IPS-18c (cell line): ENCODE measurements around the gene GPR148.
A peak's percentile ranks its signal among the peaks of the same experiment; 100 is the strongest.

Experiments
- H3K4me3 ChIP-seq: 2 replicates; pipeline ENCODE4 v1.7.0; 2013; ENCODE audit warnings: low read depth, mild to moderate bottlenecking, low read length, moderate library complexity; ENCODE audit not compliant: insufficient read depth
- H3K9me3 ChIP-seq: one replicate; pipeline ENCODE4 v1.6.1; 2013; ENCODE audit warnings: mild to moderate bottlenecking, low read length, moderate library complexity; ENCODE audit not compliant: control insufficient read depth, insufficient read depth

GPR148 gene

DNA sequence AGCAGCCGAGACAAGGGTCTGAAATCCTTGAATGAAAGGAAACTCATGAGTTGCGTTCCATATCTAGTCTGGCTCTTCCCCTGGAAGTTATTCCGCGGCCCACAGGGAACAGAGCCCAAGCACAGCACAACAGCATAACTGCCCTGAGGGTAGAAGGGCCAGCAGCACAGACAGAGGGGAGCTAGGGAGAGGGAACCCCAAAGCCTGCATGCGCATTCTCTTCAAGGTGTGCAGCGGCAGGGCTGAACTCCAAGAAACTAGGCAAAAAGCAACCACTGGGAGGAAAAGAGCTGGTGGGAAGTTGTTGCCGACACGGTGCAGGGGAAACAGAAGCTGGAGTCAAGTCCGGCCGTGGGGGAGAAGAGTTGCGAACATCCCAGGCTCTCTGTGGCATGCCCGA is 11.8 kb downstream of the GPR148 start:
- H3K9me3 ChIP-seq, result no peaks in the 10 kb centered on the region
- no peak overlapping the region for H3K4me3 ChIP-seq

DNA sequence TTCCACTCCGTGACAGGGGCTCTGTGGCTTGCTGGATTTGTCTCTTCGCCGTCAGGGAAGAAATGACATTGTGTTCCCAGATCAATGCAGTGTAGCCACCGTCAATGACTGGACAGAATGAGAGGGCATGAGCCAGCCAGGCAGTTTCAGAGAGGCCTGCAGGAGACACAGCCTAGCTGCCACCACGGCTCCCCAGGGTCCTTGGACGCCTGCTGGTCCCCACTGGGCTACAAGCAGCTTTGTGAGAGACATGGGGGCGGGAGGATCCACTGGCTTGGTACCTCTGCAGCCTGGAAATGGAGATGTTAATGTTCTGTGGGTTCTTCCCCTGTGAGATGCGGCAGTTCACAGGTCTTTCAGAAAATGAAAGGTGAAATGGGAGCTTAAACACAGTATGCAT is 14.4 kb downstream of the GPR148 start:
- Histone ChIP-seq H3K4me3 (no peak overlapping the region), H3K9me3 (no peaks in the 10 kb centered on the region)

DNA sequence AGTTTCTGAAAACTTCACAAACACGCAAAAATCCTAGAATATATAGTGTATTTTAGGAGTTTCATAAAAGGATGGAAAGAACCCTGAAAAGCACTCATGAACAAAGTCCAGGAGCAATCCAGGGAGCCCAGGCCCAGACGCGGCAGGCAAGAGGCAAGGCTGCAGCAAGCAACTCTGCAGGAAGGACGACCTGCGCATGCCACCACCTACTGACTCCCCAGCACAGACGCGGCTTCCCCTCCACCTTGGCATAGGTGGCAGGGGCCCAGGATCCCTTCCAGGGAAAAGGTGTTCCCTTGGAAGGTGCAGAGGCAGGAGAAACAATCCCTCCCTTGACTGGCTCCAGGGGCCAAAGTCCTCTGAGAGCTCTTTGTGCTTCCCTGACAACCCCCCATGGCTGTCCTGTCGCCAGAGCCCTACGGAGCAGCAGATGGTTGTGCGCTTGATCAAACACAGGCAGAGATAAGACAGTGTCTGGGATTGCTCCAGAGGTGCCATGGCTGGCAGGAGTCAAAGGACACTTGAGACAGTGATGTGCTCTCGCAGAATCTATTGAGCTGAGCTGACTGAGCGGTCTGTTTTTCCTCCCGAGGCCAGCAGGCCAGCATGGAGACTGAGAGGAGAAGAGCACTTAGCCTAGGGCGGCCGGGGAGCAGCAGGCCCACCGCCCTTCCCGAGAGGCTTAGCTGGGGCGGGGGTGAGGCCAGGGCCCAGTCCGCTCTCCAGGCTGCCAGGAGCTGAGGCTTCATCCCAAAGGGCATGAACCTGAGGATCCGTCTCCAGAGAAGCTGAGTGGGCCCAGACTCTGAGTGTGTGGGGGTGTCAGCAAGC is 15.6 kb downstream of the GPR148 start:
- Histone ChIP-seq H3K4me3 (no peak overlapping the region), H3K9me3 (no peaks in the 10 kb centered on the region)

DNA sequence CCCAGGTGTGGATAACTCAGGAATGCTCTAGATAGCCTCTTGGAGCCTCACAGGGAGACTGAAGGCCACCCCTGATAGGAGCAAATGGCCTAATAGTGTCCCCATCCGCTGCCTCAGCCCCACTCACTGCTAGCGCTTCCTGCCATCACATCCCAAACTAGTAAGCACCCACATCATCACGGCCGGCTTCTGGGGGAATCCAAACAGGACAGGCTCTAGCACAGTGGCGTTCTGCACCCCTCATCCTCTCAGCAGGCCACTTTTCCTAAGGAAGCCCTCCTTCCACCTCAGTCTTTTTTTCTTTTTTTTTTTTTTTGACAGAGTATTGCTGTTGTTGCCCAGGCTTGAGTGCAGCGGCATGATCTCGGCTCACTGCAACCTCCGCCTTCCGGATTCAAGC is 20.2 kb downstream of the GPR148 start:
- Histone ChIP-seq H3K9me3 (no peaks in the 10 kb centered on the region), H3K4me3 (no peak overlapping the region)

DNA sequence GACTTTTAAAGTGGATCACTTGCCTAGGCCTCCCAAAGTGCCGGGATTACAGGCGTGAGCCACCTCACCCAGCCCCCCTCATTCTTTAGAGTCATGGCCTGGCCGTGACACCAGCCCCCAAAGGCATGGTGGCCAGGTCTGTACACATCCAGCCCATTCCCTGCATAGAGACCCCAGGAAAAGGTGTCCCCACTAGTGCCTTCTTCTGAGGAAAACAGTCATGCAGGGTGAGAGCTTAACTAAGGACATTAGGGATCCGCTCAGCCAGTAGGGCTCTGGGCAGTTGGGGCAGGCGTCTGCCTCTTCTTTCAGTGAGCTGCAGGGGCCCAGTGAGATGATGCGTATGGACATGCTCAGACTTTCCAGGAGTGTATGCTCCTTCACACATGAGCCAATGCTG is 20.8 kb downstream of the GPR148 start:
- H3K4me3 ChIP-seq, result no peak overlapping the region
- no peaks in the 10 kb centered on the region for H3K9me3 ChIP-seq

DNA sequence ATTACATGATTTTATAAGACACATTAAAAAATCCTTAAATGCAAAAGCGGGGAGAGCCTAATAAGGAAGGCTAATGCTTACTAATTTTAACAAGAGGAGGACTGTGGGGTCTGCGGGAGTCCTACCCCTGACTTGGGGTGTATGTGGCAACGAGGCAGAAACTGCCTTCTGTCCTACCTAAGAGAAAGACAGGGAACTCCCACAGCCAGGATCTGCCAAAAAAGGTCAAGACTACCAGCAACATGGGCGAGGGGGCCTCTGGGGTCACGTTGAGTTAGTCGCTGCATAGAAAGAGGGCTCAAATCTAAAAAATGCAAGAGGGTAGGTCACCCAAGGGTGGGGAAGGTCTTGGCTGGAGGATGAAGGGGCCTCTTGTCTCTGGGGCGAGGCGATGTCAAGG is 25.9 kb downstream of the GPR148 start:
- H3K9me3 ChIP-seq, result no peaks in the 10 kb centered on the region
- peak overlapping the region; percentile 77; the same call in 1 of the 2 replicates for H3K4me3 ChIP-seq

DNA sequence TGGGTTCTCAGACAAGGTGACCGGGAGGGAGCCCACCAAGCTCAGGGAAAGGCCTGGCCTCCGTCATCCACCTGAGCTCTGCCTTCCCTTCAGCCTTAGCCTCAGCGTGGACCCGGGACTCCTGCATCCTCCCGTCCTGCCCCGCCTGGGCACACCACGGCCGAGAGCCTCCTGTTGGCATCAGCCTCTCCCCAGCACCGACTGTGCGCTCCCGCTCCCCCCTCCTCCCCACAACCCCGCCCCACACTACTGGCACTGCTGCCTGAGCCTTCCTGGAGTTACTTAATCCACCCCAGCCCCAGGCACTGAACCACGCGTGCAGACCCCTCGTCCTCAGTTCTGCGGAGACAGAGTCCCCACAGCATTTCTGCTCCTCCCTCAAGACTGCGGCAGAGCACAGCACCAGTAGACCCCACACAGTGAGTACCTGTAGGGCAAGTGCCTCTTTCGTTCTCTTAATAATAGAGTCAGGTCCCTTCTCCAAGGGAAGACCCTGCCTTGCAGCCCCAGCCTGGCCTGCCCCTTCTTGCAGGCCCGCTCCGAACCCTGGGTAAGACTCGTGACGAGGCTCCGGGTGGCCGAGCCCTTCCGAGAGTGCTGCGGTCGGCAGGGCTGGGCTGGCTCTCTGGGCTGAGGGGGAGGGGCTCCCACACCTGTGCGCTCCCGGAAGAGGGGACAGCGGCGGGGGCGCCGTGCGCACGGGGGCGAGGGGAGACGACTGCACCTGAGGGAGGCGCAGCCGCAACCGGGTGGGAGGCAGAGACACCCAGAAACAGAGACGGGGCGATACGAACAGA is 26.6 kb downstream of the GPR148 start, which contains the start of gene AMER3:
Gene AMER3 (plus strand): TSS at position 285 of the 797 bp plus-strand sequence. CDS start 6,533 bp downstream, outside the sequence.
- H3K9me3 ChIP-seq, result no peaks in the 10 kb centered on the region
- H3K4me3 ChIP-seq, result peak within 1 kb of the TSS; percentile 77

DNA sequence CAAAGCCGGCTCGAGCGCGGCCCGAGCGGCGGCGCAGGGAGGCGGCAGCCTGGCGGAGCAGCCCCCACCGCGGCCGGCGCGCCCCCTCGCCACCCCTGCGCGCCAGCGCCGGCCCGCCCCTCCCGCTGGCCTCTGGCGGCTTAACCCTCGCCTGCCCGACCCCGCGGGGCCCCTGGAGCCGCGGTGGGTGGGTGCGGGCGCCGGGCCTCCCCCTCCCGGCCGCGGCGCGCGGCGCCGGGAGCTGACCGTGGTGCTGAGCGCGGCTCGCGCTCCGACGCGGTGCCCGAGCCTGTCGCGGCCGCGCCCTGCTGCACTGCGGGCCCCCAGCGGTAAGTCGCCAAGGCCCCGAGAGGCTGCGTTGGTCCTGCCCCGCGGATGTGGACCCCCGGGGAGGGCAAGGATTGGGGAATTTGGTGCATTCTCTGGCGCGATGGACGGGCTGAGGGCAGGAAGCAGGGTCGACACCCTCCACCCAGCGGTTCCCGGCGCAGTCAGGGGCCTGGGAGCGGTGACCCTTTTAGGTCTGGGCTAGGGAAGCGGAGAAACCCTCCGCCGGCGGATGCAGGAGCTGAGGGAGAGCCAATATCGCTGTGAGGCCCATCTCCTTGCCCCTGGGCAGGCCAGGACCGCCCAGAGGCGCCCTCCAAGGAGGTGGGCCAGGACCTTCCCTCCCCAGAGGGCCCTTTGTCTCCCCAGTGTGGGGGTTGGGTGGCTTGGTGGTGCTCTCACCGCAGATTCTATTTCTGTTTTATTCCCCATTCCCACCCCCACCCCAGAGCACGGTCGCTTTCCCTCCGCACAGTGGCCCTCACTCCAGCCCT is 27.4 kb downstream of the GPR148 start:
- Histone ChIP-seq H3K4me3 (peak overlapping the region; percentile 77), H3K9me3 (no peaks in the 10 kb centered on the region)

DNA sequence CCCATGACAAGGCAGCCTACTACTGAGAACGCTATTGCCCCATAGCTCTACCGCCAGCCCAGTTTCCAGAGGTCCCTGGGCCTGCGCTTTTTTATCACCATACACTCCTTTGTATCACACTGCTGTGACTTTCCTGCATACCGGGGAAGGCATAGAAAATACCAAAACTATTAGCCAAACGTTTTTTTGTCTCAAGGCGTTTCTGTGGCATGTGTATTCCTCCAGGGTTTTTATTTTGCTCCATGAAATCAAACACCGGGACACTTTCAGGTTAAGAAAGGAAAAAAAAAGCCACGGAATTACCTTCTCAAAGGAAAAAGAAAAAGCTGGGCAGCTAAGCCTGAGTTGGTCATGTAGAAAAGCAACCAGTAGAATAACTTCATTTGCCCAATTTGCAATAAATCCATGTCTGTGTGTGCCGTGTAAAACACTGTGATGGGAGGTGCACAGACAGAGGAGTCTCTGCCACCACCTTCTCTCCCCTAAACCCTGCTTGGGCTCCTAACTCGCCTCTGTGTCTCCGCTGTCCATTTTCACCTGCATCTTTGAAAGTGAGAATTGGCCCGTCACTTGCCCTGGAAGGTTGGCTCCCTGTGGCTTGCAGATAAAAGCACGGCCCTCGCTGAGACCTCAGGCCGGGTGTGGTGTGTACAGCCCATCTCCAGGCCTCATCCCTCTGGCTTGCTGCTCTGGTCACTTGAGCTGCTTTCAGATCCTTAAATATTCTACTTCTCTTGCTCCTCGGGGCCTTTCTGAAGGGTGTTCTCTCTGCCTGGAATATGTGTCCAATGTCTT is 28.2 kb downstream of the GPR148 start:
- H3K9me3 ChIP-seq, result no peaks in the 10 kb centered on the region
- peak overlapping the region; percentile 70; the same call in 1 of the 2 replicates for H3K4me3 ChIP-seq

DNA sequence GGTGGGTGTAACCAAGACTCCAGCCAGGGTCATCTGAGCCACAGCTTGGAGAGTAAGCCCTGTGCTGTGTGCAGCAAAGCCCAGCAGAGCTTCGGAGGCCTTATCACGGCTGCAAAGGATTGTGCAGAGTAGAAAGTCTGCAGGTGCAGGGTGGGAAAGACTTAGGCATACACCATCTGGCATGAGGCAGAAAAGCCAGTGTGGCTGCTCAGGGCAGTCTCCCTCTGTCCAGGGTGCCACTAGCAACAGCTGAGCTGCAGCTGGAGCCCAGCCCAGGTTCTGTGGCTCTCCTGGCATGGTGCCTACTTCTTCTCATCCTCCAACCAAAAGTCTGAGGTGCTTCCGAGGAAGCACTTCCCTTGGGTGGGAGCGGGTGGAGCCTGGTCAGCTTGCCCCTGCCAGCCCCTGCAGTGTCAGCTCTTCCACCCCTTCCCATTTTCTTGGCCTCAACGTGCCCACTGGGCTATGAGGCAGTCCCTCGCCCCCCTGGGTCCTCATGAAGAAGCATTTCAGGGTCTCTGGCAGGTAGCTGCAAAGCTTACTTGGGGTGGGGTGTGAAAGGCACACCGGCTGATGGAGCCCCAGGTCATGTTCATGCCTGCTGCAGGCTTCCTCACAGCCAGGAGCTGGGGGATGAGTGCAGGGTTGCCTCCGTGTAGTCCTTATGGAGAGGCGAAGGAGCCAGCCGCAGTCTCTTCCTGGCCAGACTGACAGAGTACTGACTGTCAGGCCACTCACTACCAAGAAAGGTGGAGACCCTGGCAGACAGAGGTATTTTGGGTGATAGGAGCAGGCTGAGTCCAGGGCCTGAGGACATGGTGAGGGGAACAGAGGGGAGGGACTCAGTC is 31.3 kb downstream of the GPR148 start:
- Histone ChIP-seq H3K9me3 (no peaks in the 10 kb centered on the region), H3K4me3 (no peak overlapping the region)

DNA sequence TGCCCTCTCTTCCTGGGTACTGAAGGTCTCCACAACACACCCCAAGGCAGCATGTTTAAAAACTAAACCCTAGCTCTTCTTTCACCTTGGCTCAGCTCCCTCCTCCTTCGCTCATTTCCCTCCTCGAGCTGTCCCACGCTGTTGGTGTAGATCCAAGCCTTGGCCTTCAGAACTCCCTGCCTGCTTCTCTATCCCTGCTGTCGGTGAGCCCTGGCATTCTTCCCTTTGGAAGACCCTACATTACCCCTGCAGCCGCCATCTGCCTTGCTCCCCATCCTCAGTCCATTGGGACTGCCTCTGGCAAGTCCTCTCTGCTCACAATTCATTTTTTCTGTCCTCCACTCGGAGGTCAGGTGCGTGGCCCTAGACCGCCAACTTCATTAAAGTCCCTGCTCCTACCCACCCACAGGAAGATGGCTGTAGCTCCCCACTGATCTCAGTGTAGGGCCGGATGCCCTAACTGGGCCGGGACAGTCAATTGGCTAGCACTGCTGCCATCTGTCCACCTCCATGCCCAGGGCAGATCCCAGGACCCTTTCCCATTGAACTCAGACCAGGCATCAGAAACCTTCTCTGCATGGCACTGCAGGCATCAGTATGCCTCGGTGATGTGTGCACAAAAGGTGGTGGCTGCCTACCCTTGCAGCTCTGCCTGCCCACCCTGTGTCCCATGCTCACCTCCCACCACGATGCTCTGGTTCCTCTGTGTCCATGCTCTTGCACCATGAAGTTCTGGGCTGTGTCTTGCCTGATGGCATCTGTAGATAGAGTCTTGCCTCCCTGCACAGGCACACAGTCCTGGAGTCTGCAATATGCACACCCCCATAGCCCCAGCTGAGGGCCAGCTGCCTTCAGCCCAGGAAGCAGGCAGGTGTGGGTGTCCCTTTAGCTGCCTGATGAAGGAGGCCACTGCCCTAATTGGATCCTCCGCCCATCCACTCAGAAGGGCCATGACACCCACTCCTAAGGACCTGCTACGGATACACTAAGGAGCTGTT is 32.2 kb downstream of the GPR148 start:
- no peak overlapping the region for H3K4me3 ChIP-seq
- no peaks in the 10 kb centered on the region for H3K9me3 ChIP-seq

DNA sequence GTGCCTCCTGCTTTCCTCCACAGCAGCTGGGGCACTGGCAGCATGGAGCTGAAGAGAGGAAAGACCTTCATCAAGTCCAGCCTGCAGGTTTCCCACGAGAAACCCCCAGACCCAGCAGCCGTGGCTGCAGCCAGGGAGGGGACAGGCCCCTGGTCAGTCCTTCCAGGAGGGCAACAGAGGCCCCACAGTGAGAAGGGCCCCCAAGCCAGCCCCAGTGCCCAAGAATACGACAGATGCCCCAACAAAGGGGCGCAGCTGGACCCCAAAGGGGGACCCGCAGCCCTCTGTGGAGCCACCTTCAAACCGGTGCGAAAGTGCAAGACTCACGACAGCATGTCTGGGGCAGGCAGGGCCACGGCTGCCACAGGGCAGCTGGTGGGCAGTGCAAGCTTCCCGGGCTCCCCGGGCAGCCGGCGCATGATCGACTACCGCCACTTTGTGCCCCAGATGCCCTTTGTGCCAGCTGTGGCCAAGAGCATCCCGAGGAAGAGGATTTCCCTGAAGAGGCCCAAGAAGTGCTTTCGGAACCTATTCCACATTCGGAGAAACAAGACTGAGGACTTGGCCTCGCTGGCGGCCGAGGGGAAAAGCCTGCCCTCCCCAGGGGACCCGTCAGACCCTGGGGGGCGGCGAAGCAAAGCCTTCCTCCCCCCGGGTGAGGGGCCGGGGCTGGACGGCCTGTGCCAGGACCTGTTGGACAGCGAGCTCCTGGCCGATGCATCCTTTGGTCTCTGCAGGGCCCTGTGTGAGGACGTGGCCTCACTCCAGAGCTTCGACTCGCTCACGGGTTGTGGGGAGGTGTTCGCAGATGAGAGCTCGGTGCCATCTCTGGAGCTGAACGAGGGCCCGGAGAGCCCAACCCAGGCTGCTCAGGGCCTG is 33.4 kb downstream of the GPR148 start:
- Histone ChIP-seq H3K4me3 (no peak overlapping the region), H3K9me3 (no peaks in the 10 kb centered on the region)

DNA sequence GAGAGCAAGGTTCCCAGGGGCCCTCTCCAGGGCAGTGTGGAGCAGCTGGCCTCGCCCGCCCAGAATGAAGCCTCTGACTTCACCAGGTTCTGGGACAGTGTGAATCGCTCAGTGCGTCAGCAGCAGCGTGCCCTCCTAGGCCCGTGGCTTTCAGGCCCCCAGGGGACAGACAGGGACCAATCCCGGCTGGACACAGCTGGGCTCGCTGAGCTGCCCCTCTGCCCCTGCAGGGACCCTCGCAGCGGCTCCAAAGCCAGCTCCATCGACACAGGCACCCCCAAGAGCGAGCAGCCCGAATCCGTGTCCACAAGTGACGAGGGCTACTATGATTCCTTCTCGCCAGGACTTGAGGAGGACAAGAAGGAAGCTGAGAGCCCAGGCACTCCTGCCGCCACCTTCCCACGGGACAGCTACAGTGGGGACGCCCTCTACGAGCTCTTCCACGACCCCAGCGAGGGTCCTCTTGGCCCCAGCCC is 34.1 kb downstream of the GPR148 start:
- no peak overlapping the region for H3K4me3 ChIP-seq
- no peaks in the 10 kb centered on the region for H3K9me3 ChIP-seq

DNA sequence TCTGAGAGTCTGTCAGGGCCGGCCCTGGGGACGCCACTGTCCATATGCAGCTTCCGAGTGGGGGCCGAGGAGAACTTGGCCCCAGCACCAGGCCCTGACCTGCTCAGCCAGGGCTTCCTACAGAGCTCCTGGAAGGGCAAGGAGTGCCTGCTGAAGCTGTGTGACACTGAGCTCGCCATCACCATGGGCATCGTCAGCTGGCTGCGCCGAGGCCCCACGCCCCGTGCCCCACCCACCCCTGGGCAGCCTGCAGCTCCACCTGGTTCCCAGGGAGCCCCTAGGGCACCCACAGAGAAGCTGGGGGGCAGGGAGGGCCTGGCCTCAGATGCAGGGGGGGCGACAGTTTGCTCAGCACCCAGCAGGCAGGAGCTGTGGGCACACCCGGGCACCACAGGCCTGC is 34.5 kb downstream of the GPR148 start:
- Histone ChIP-seq H3K4me3 (no peak overlapping the region), H3K9me3 (no peaks in the 10 kb centered on the region)
